ENCODE results near the gene GFM1.

GRCh38 chr3:158631981-158632380 is 12.3 kb upstream of the GFM1 start:
- no peak for TF ChIP-seq CTCF (IDR thresholded peaks at IDR 0.05)
- no peak for TF ChIP-seq POLR2A (IDR thresholded peaks at IDR 0.05)
